NB4 (cell line): ENCODE measurements around the gene CELF6.

Experiments
- CTCF ChIP-seq: IDR thresholded peaks from one replicate; pipeline ENCODE4 v1.5.1; 2012; ENCODE audit warnings: low read depth, low read length
- POLR2A ChIP-seq: IDR thresholded peaks from 2 replicates; pipeline ENCODE4 v1.6.1; 2011; ENCODE audit warnings: mild to moderate bottlenecking; ENCODE audit not compliant: insufficient read length; ENCODE audit errors: extremely low read depth
- TF ChIP-seq, protein P1 (sequence below): IDR thresholded peaks from 2 replicates; pipeline ENCODE4 v1.6.1; 2011; ENCODE audit warnings: low read depth, low read length

GRCh38 chr15:72368325-72368724, 48.4 kb upstream of the CELF6 start:
- TF ChIP-seq POLR2A (no peak), CTCF (no peak)
- TF ChIP-seq, protein P1, sequence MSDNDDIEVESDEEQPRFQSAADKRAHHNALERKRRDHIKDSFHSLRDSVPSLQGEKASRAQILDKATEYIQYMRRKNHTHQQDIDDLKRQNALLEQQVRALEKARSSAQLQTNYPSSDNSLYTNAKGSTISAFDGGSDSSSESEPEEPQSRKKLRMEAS: no peak
